Loucy (cell line): ENCODE data around the gene CABP5.

Source experiments
- EZH2phosphoT487 ChIP-seq: fragments of 200-600 bp; IDR thresholded peaks from 2 replicates; pipeline ENCODE4 v1.6.1; 2018; ENCODE audit warnings: antibody characterized with exemption, mild to moderate bottlenecking, moderate library complexity, borderline replicate concordance
- TF ChIP-seq, protein P1 (sequence below): fragments of 200-600 bp; sonication (generic); conservative IDR thresholded peaks from 2 replicates; pipeline ENCODE4 v1.5.1; 2014; ENCODE audit warnings: mild to moderate bottlenecking, antibody characterized with exemption, low read length

DNA sequence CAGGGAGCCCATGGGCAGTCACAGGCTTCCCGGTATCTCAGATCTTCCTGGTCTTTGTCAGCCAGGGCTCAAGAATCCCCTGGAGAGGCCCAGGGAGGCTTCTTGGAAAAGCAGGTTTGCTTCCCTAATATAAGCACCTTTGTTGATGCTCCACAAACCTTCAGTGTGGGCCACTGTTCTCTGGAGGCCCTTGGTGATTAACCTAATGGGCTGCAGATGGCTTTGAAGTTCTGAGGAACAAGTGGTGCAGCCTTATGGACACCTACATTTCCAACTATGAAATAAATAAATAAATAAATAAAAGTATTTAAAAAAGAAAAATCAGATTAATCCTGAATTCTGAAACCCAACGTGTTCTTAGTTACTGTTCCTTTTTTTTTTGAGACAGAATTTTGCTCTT lies 51.8 kb downstream of the CABP5 start, which contains the start of gene BSPH1:
- TF ChIP-seq, protein P1, sequence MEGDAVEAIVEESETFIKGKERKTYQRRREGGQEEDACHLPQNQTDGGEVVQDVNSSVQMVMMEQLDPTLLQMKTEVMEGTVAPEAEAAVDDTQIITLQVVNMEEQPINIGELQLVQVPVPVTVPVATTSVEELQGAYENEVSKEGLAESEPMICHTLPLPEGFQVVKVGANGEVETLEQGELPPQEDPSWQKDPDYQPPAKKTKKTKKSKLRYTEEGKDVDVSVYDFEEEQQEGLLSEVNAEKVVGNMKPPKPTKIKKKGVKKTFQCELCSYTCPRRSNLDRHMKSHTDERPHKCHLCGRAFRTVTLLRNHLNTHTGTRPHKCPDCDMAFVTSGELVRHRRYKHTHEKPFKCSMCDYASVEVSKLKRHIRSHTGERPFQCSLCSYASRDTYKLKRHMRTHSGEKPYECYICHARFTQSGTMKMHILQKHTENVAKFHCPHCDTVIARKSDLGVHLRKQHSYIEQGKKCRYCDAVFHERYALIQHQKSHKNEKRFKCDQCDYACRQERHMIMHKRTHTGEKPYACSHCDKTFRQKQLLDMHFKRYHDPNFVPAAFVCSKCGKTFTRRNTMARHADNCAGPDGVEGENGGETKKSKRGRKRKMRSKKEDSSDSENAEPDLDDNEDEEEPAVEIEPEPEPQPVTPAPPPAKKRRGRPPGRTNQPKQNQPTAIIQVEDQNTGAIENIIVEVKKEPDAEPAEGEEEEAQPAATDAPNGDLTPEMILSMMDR = no peak
- TF ChIP-seq EZH2phosphoT487 = no peak
